ENCODE results near the gene CCDC91. TPM values are rescaled to one million over a fixed set of nuclear protein-coding genes. Genes with fewer than 3 reads are reported as not detected.

Gene CCDC91
- polyA plus RNA-seq, 3 donors from 2014 or later: 46.8 to 60.1 (median 54.3) TPM

DNA sequence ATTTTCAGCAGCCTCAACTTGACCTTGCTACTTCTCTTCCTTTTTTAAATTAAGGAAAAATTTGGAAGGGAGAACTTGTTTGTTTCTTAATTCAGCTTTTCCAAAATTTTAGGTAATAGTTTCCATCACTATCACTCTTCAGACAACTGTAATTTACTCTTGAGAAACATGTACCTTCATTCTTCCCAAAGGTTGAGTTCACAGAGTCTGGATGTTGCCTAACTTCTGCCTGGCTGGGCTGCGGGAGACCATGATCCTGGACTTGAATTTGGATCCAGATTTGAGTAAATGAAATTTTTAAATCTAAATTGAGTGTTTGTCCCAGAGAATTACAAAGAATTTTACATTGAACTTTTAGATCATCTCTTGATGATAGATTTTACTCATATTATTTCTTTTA, 193.1 kb downstream of the CCDC91 start:
- Mint-ChIP-seq H3K9me3 (peaks cover 0 to 3% (median 0%) of the 10 kb centered on the region in 6 donors), H3K4me3 (no peak overlapping the region), H3K36me3 (peaks cover 4 to 34% (median 33%) of the 10 kb centered on the region in 3 donors), H3K4me1 (peaks cover 11 to 14% of the 10 kb centered on the region in 2 donors), H3K27ac (no peak overlapping the region), H3K27me3 (ENCODE audit: low read depth in 3 of 3) (peaks cover 0 to 2% (median 0%) of the 10 kb centered on the region in 3 donors)
- no peak for DNase-seq

DNA sequence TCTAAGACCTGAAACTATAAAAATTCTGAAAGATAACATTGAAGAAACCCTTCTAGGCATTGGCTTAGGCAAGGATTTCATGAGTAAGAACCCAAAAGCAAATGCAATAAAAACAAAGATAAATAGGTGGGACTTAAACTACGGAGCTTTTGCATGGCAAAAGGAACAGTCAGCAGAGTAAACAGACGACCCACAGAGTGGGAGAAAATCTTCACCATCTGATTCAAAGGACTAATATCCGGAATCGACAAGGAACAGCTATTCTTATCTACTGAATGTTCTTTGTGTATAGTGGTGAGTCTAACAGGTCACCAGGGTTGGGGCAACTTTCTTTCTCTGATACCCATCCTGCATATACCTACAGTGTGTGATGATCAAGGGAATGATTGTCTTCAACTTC, 198.6 kb downstream of the CCDC91 start:
- Mint-ChIP-seq H3K9me3 (no peaks in the 10 kb centered on the region), H3K36me3 (peaks cover 11 to 43% (median 28%) of the 10 kb centered on the region in 3 donors), H3K4me1 (no peaks in the 10 kb centered on the region), H3K27me3 (ENCODE audit: low read depth in 3 of 3) (no peaks in the 10 kb centered on the region), H3K27ac (no peak overlapping the region), H3K4me3 (no peak overlapping the region)
- DNase-seq: no peak

DNA sequence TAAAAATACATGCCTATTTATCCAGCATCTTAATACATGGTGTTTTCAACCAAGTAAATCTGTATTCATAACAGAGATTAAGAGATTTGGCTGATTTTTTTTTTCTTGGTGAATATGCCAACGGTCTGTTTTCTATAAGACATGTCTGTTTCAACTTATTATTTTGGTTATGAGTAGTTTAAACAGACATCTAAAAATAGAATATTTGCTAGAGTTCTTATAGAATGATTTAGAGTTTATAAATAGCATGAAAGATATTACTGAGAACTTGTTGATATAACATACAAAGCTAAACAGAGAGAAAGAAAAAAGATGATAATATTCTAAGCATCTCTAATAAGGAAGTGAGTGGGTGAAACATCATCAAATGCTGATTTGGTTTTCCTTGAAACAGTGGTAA, 199.9 kb downstream of the CCDC91 start:
- Mint-ChIP-seq H3K4me3 (no peak overlapping the region), H3K36me3 (peaks cover 19 to 50% (median 35%) of the 10 kb centered on the region in 3 donors), H3K27me3 (ENCODE audit: low read depth in 3 of 3) (no peaks in the 10 kb centered on the region), H3K27ac (no peak overlapping the region), H3K9me3 (no peaks in the 10 kb centered on the region), H3K4me1 (no peaks in the 10 kb centered on the region)
- DNase-seq: no peak

DNA sequence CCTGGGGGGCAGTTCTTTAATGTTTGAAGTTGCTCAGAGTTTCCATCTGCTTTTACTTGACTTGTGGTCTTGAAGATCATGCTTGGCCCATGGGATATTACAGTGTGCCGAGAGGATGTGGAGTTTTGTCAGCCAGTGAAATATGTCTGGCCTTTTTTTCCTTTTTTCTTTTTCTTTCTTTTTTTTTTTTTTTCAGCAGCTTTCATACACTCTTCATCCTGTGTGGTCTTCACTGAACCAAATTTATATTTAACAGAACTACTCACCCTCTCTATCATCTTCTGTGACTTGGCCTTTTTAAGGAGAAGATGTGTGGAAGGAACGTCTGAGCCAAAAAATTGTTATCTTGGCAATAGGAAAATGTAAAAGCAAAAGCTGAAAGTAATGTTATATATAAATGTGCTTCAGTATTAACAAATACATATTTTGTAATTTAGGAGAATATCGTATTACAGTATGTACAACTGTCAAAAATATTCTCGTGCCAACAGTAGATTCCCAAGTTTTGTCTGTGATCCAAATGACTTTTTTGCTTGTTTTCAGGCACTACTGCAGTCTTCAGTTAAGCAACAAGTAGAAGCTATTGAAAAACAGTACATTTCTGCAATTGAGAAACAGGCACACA, 200.6 kb downstream of the CCDC91 start:
- Mint-ChIP-seq H3K27ac (no peak overlapping the region), H3K27me3 (ENCODE audit: low read depth in 3 of 3) (no peaks in the 10 kb centered on the region), H3K36me3 (peaks cover 18 to 47% (median 41%) of the 10 kb centered on the region in 3 donors), H3K9me3 (no peaks in the 10 kb centered on the region), H3K4me3 (no peak overlapping the region), H3K4me1 (no peaks in the 10 kb centered on the region)
- DNase-seq: no peak

DNA sequence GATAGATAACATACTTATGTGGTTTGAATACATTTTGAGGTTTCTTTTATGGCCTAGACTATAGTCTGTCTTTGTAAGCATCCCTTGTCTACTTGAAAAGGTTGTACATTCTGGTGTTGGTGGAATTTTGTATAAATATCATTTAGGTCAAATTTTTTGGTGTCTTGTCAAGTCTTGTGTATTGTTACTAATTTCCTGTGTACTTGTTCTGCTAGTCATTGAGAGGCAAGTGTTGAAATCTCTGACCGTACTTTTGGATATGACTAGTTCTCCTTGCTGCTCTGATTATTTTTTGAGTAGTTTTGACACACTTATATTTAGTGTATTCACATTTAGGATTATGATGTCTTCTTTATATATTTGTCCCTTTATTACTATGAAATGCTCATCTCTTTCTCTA, 219.6 kb downstream of the CCDC91 start:
- Mint-ChIP-seq H3K4me3 (no peak overlapping the region), H3K27ac (no peak overlapping the region), H3K9me3 (no peaks in the 10 kb centered on the region), H3K4me1 (peaks cover 1 to 10% of the 10 kb centered on the region in 2 donors), H3K36me3 (peaks cover 31 to 54% (median 52%) of the 10 kb centered on the region in 3 donors), H3K27me3 (ENCODE audit: low read depth in 3 of 3) (no peaks in the 10 kb centered on the region)
- DNase-seq: no peak

DNA sequence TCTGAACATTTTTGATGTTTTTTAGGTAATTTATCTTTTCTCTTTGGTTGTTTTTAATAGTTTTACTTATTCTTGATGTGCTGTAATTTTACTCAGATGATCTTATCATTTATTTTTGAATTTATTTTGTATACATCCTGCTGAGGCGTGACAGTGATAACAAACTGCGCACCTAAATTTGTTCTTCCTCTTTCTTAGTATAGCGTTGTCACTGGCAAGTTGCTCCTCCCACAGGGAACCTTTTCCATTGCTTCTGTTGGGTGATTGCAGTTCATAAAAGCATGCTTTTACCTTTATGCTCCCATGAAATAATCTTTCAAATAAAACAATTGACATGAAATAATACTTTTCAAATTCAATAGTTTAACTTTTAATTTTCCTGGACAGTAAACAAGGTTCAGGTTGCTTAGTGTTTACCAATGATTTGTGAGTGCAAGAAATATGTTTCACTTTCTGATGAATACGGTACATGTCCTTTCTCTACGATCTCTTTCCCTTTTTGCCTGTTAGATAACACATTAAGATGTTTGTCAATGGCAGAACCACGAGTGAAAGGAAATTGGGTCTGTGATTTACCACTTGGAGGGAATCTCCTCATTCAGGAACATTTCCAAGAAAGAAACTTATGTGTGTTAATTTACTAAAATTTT, 223.3 kb downstream of the CCDC91 start:
- H3K4me3 Mint-ChIP-seq: no peak overlapping the region
- no peak overlapping the region for H3K27ac Mint-ChIP-seq
- H3K36me3 Mint-ChIP-seq: peaks cover 17 to 32% (median 29%) of the 10 kb centered on the region in 3 donors

DNA sequence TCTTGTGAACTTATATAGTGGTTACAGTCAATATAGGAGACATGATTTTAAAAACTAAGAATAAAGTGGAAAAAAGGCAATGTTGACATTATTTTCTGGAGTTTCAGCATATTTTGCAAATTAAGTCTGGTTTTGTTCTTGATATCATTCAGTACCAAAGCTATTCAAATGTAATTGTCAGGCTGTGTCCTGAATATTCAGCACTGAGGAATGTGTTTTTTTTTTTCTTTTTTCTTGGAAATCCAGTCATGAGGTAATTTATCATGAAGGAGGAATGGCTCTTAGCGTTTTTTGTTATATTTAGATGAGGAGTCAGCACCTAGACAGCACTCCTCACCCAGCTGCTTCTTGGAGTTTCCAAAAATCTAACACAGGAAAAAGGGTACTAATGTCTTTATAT, 225.5 kb downstream of the CCDC91 start:
- H3K9me3 Mint-ChIP-seq: no peaks in the 10 kb centered on the region
- H3K27me3 Mint-ChIP-seq (ENCODE audit: low read depth in 3 of 3): no peaks in the 10 kb centered on the region
- peaks cover 20 to 35% (median 31%) of the 10 kb centered on the region in 3 donors for H3K36me3 Mint-ChIP-seq
- no peak overlapping the region for H3K4me3 Mint-ChIP-seq
- DNase-seq: no peak
- H3K27ac Mint-ChIP-seq: no peak overlapping the region
- peaks cover 0 to 10% of the 10 kb centered on the region in 2 donors for H3K4me1 Mint-ChIP-seq

More for the DNA sequence above, 223.3 kb downstream of the CCDC91 start:
- Mint-ChIP-seq H3K27me3 (ENCODE audit: low read depth in 3 of 3) (no peaks in the 10 kb centered on the region), H3K4me1 (peaks cover 1 to 10% of the 10 kb centered on the region in 2 donors), H3K9me3 (no peaks in the 10 kb centered on the region)
- no peak for DNase-seq

DNA sequence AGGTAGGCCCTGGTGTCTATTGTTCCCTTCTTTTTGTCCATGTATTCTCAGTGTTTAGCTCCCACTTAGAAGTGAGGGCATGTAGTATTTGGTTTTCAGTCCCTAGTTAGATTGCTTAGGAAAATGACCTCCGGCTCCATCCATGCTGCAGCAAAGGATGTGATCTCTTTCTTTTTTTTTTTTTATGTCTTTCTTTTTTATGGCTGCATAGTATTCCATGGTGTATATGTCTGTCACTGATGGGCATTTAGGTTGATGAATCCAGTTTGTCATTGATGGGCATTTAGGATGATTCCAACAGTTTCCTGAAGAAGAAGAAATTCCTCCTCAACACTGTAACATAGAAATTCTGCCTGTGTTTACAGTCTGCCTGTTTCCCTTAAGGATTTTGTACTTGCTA, 231.1 kb downstream of the CCDC91 start:
- Mint-ChIP-seq H3K4me3 (no peak overlapping the region), H3K27ac (no peak overlapping the region), H3K27me3 (ENCODE audit: low read depth in 3 of 3) (no peaks in the 10 kb centered on the region), H3K36me3 (peaks cover 13 to 19% (median 15%) of the 10 kb centered on the region in 3 donors), H3K4me1 (no peaks in the 10 kb centered on the region), H3K9me3 (peaks cover 0 to 2% (median 0%) of the 10 kb centered on the region in 6 donors)
- DNase-seq: no peak

DNA sequence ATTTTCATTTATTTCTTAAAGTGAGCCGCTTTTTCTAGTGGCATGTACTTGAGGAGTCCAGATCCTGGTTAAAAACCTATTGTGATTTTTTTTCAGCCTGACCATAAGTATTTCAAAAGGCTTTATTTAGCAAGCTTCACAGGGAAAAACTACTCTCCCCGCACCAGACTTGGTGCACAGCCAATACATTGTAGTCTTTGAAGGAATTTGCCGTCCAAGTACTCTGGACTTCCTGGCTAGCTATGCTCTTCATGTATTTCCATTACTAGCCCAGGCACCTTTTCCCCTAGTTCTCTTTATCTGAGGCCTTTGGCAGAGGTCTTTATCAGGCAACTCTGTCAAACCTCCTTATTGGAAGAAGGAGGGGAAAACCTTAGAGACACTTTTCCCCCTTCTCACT, 234.7 kb downstream of the CCDC91 start:
- Mint-ChIP-seq H3K4me1 (peaks cover 6 to 7% of the 10 kb centered on the region in 2 donors), H3K36me3 (peaks cover 11 to 18% (median 14%) of the 10 kb centered on the region in 3 donors), H3K9me3 (peaks cover 0 to 2% (median 0%) of the 10 kb centered on the region in 6 donors), H3K4me3 (no peak overlapping the region), H3K27ac (no peak overlapping the region), H3K27me3 (ENCODE audit: low read depth in 3 of 3) (no peaks in the 10 kb centered on the region)
- DNase-seq: no peak

DNA sequence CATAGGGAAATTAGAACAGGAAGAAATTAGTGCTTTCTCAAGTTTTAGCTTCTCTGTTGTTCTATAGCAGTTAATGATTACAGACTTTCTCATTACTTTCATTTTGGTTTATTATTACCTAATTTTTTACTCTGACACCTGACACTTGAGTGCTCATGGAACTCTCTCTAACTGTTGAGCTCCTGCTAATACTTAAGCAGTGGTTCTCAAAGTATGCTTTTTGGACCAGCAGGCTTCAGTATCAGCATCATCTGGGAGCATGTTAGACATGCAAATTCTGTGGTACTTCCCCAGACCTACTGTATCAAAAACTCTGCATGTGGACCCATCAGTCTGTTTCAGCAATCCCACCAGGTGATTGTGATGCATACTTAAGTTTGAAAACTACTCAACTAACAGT, 235.3 kb downstream of the CCDC91 start:
- H3K4me3 Mint-ChIP-seq: no peak overlapping the region
- peak overlapping the region in 1 of 6 donors; percentile 45 for H3K27ac Mint-ChIP-seq
- peaks cover 0 to 2% (median 0%) of the 10 kb centered on the region in 6 donors for H3K9me3 Mint-ChIP-seq
- peaks cover 6 to 7% of the 10 kb centered on the region in 2 donors for H3K4me1 Mint-ChIP-seq
- H3K36me3 Mint-ChIP-seq: peaks cover 8 to 14% (median 14%) of the 10 kb centered on the region in 3 donors
- no peak for DNase-seq
- H3K27me3 Mint-ChIP-seq (ENCODE audit: low read depth in 3 of 3): no peaks in the 10 kb centered on the region

DNA sequence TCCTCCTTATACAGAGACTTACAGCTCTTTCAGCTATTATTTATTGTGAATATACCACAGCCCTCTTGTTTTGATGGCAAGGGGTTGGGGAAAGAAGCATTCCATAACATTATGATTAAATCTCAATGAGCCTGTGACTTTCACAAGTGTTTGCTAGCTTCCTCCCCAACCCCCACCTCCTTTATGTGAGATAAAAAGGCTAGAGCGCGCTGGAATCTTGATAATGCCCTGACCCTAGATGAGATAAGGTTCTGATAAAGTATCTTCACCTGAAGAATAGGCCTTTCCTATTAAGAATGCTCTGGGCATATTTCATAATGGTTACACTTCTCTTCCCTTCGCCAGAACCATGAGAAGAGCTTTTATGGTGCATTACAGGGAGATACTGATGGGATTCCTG, 236.8 kb downstream of the CCDC91 start:
- DNase-seq: no peak
- Mint-ChIP-seq H3K27ac (no peak overlapping the region), H3K36me3 (no peaks in the 10 kb centered on the region), H3K27me3 (ENCODE audit: low read depth in 3 of 3) (no peaks in the 10 kb centered on the region), H3K4me3 (no peak overlapping the region), H3K9me3 (no peaks in the 10 kb centered on the region), H3K4me1 (peaks cover 6 to 7% of the 10 kb centered on the region in 2 donors)

DNA sequence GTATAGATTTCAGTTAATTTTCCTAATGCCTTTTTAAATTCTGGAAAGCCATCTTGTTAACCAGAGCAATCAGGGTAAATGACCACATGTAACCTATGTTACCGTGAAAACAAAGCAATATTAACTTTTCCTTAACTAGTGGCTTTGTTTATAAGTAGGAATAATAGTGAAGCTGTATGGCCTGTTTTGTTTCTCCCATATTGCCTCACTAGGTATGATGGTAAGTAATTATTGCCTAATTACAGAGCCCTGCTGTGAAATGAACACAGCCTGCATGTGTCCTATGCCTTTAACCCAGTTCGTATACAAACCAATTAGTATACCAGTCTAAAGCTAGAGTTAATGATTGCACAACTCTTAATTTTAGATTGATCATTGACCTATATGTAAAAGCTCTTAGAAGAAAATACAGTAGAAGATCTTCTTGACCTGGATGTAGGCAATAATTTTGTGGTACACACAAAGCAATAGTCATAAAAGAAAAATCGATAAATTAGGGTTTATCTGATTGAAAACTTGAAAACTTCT, 249.9 kb downstream of the CCDC91 start:
- no peak overlapping the region for H3K4me3 Mint-ChIP-seq
- H3K27ac Mint-ChIP-seq: no peak overlapping the region
- H3K36me3 Mint-ChIP-seq: peaks cover 0 to 12% (median 0%) of the 10 kb centered on the region in 3 donors
- H3K4me1 Mint-ChIP-seq: peaks cover 3 to 13% of the 10 kb centered on the region in 2 donors
- peaks cover 0 to 2% (median 0%) of the 10 kb centered on the region in 3 donors for H3K27me3 Mint-ChIP-seq (ENCODE audit: low read depth in 3 of 3)
- no peaks in the 10 kb centered on the region for H3K9me3 Mint-ChIP-seq
- no peak for DNase-seq

DNA sequence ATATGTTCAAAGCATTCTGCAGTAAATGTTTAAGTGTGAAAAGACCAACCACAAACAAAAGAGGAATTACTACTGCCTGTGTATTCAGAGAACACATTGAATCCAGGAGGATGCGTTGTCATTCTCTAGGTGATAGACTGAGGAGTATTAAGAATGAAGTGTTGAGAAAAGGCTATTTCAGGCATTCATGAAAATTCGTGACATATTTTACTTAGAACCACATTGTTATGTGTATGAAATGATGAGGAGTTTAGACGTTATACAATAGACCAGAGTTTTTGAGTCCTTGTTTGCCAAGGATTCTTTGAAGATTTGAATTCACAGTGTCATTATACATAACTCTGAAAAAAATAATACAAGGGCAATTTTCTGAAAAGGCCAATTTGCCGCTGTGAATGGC, 251.8 kb downstream of the CCDC91 start:
- no peak overlapping the region for H3K4me3 Mint-ChIP-seq
- H3K9me3 Mint-ChIP-seq: no peaks in the 10 kb centered on the region
- H3K4me1 Mint-ChIP-seq: peaks cover 0 to 3% of the 10 kb centered on the region in 2 donors
- no peaks in the 10 kb centered on the region for H3K27me3 Mint-ChIP-seq (ENCODE audit: low read depth in 3 of 3)
- peaks cover 0 to 9% (median 0%) of the 10 kb centered on the region in 3 donors for H3K36me3 Mint-ChIP-seq
- no peak for DNase-seq
- no peak overlapping the region for H3K27ac Mint-ChIP-seq

DNA sequence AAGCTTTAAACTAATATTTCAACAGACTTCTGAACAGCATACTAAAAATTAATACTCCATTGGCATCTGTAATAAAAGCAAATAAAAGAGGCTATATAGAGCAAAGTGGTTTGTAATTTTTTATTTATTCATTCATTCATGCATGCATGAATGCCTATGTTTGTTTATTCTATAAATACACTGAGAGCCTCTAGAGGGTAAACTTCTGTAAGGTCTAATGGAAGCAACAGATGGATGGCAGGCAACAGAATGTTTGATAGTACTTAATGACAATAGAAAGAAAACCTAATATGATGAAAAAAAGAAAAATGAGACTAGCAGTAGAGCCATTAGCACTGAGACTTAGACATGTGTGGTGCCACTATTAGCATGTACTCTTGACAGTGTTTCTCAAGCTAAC, 253.1 kb downstream of the CCDC91 start:
- Mint-ChIP-seq H3K4me1 (peaks cover 0 to 3% of the 10 kb centered on the region in 2 donors), H3K4me3 (no peak overlapping the region), H3K27me3 (ENCODE audit: low read depth in 3 of 3) (no peaks in the 10 kb centered on the region), H3K27ac (no peak overlapping the region), H3K9me3 (no peaks in the 10 kb centered on the region), H3K36me3 (peaks cover 0 to 7% (median 0%) of the 10 kb centered on the region in 3 donors)
- no peak for DNase-seq
